ENCODE results near the gene CTRB2. TPM values are rescaled to one million over a fixed set of nuclear protein-coding genes. Genes with fewer than 3 reads are reported as not detected.

CTRB2 gene
- polyA plus RNA-seq, 3 donors: not detected

GRCh38 chr16:75198135-75198600 lies 8.8 kb downstream of the CTRB2 start:
- no peak for DNase-seq
- Mint-ChIP-seq H3K9me3 (peaks cover 0 to 2% (median 0%) of the 10 kb centered on the region in 7 donors), H3K27ac (no peak overlapping the region), H3K36me3 (no peaks in the 10 kb centered on the region), H3K27me3 (ENCODE audit: low read depth in 3 of 3) (peaks cover 72 to 92% (median 75%) of the 10 kb centered on the region in 3 donors), H3K4me1 (peaks cover 4% of the 10 kb centered on the region), H3K4me3 (peak overlapping the region in 1 of 2 donors; percentile 63)
- Histone ChIP-seq H4K20me1 (ENCODE audit: insufficient read depth, low read length) (no peaks in the 10 kb centered on the region), H3K9ac (ENCODE audit: insufficient read depth, low read length, poor library complexity, severe bottlenecking) (no peak overlapping the region), H3K4me1 (ENCODE audit: control insufficient read depth in 1 of 2, insufficient read depth in 2 of 2, low read length in 2 of 2) (no peaks in the 10 kb centered on the region), H3K27me3 (ENCODE audit: control insufficient read depth in 2 of 2, insufficient read depth in 2 of 2, low read length in 2 of 2) (peaks cover 14 to 51% of the 10 kb centered on the region in 2 donors), H3K36me3 (replicated peaks in 1 of 2; ENCODE audit: control insufficient read depth in 1 of 2, insufficient read depth in 2 of 2, low read length in 2 of 2) (no peaks in the 10 kb centered on the region), H3K9me3 (replicated peaks in 1 of 2; ENCODE audit: control insufficient read depth in 1 of 2, insufficient read depth in 1 of 2, low read length in 2 of 2) (no peaks in the 10 kb centered on the region), H3K79me2 (ENCODE audit: insufficient read depth, low read length) (no peaks in the 10 kb centered on the region), H3K27ac (ENCODE audit: low read depth in 1 of 2, low read length in 2 of 2) (no peak overlapping the region), H3K4me2 (replicated peaks; ENCODE audit: extremely low read depth, low read length, poor library complexity, severe bottlenecking) (no peak overlapping the region), H2AFZ (ENCODE audit: insufficient read depth, low read depth, low read length, poor library complexity, severe bottlenecking) (no peak overlapping the region), H3K4me3 (replicated peaks in 1 of 3; ENCODE audit: low read depth in 2 of 3, low read length in 3 of 3) (no peak overlapping the region)
- WGBS (ENCODE audit: insufficient coverage): 68% methylated on average over 17 of the region's 18 CpGs
- intact Hi-C loops (cut with micrococcal nuclease): loop anchor here (2.0 to 10.0 kb wide), 3 partner anchors 187 to 567 kb away; no protein-coding TSS in a partner anchor
- TF ChIP-seq CTCF (IDR thresholded peaks at IDR 0.05): no peak

- Histone ChIP-seq H3K27ac (ENCODE audit: low read depth in 1 of 2, low read length in 2 of 2) (no peak overlapping the region), H3K36me3 (replicated peaks in 1 of 2; ENCODE audit: control insufficient read depth in 1 of 2, insufficient read depth in 2 of 2, low read length in 2 of 2) (no peaks in the 10 kb centered on the region), H3K9ac (ENCODE audit: insufficient read depth, low read length, poor library complexity, severe bottlenecking) (no peak overlapping the region), H4K20me1 (ENCODE audit: insufficient read depth, low read length) (no peaks in the 10 kb centered on the region), H3K9me3 (replicated peaks in 1 of 2; ENCODE audit: control insufficient read depth in 1 of 2, insufficient read depth in 1 of 2, low read length in 2 of 2) (no peaks in the 10 kb centered on the region), H2AFZ (ENCODE audit: insufficient read depth, low read depth, low read length, poor library complexity, severe bottlenecking) (no peak overlapping the region), H3K4me1 (ENCODE audit: control insufficient read depth in 1 of 2, insufficient read depth in 2 of 2, low read length in 2 of 2) (no peaks in the 10 kb centered on the region), H3K4me3 (replicated peaks in 1 of 3; ENCODE audit: low read depth in 2 of 3, low read length in 3 of 3) (no peak overlapping the region), H3K27me3 (ENCODE audit: control insufficient read depth in 2 of 2, insufficient read depth in 2 of 2, low read length in 2 of 2) (peaks cover 14 to 48% of the 10 kb centered on the region in 2 donors), H3K4me2 (replicated peaks; ENCODE audit: extremely low read depth, low read length, poor library complexity, severe bottlenecking) (no peak overlapping the region), H3K79me2 (ENCODE audit: insufficient read depth, low read length) (no peaks in the 10 kb centered on the region)
- H3K9me3 Mint-ChIP-seq: peaks cover 0 to 2% (median 0%) of the 10 kb centered on the region in 7 donors
- H3K27me3 Mint-ChIP-seq (ENCODE audit: low read depth in 3 of 3): peaks cover 69 to 88% (median 72%) of the 10 kb centered on the region in 3 donors
- 58% methylated on average over 9 of the region's 14 CpGs for WGBS (ENCODE audit: insufficient coverage)
- no peak overlapping the region for H3K27ac Mint-ChIP-seq
- intact Hi-C loops (cut with micrococcal nuclease): loop anchor here (2.0 to 10.0 kb wide), 3 partner anchors 187 to 567 kb away; no protein-coding TSS in a partner anchor
- no peak for DNase-seq
- TF ChIP-seq CTCF (IDR thresholded peaks at IDR 0.05): no peak
- H3K4me3 Mint-ChIP-seq: peak overlapping the region in 1 of 2 donors; percentile 63
- no peaks in the 10 kb centered on the region for H3K36me3 Mint-ChIP-seq
- H3K4me1 Mint-ChIP-seq: peaks cover 4% of the 10 kb centered on the region
These were observed 9.3 kb downstream of the CTRB2 start for GRCh38 chr16:75197522-75198134.

Measured in CD14-positive monocyte (primary cell).